ENCODE data around the gene ATP8A2. TPM values are rescaled to one million over a fixed set of nuclear protein-coding genes. Genes with fewer than 3 reads are reported as not detected.

The ATP8A2 gene
- total and polyA plus RNA-seq, 4 donors = 0.01 to 0.08 (median 0.05) TPM; not detected in 1

DNA sequence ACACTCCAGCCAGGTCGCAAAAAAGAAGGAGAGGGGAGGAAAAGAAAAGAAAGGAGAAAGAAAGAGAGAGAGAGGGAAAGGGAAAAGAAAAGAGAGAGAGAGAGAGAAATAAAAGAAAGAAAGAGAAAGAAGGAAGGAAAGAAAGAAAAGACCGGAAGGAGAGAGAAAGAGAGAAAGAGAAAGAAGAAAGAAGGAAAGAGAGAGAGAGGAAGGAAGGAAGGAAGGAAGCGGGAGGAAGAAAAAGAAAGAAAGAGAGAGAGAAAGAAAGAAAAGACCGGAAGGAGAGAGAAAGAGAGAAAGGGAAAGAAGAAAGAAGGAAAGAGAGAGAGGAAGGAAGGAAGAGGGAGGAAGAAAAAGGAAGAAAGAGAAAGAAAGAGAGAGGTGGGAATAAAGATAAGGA, 359.3 kb downstream of the ATP8A2 start:
- Histone ChIP-seq H3K36me3 (ENCODE audit: control insufficient read depth in 4 of 4, insufficient read depth in 3 of 4, low read depth in 1 of 4, low read length in 3 of 4) (no peaks in the 10 kb centered on the region), H3K4me1 (ENCODE audit: control insufficient read depth in 4 of 4, insufficient read depth in 4 of 4, low read length in 3 of 4) (peaks cover 0 to 2% (median 0%) of the 10 kb centered on the region in 4 donors), H3K9me3 (ENCODE audit: control insufficient read depth in 4 of 4, low read length in 3 of 4) (no peaks in the 10 kb centered on the region), H3K4me3 (ENCODE audit: low read depth in 1 of 3, low read length in 3 of 3) (no peak overlapping the region), H3K27ac (ENCODE audit: low read depth in 1 of 2, low read length in 2 of 2) (no peak overlapping the region), H3K9ac (ENCODE audit: low read depth in 1 of 2, low read length in 2 of 2) (no peak overlapping the region), H3K27me3 (ENCODE audit: control insufficient read depth in 4 of 4, insufficient read depth in 4 of 4, low read length in 3 of 4) (peaks cover 0 to 2% (median 0%) of the 10 kb centered on the region in 4 donors)
- no peak for DNase-seq (ENCODE audit: low spot score)
- TF ChIP-seq ATF3 (IDR thresholded peaks at IDR 0.05) (no peak), EGR1 (IDR thresholded peaks at IDR 0.05; ENCODE audit: low read depth in 2 of 2) (no peak), HNF4G (IDR thresholded peaks at IDR 0.05) (no peak), YY1 (IDR thresholded peaks at IDR 0.05) (no peak), JUND (IDR thresholded peaks at IDR 0.05) (no peak), RXRA (IDR thresholded peaks at IDR 0.05) (no peak), CTCF (IDR thresholded peaks at IDR 0.05; ENCODE audit: low read depth, low read length, missing input control) (no peak), MAX (IDR thresholded peaks at IDR 0.05) (no peak)
- TF ChIP-seq, protein P1, sequence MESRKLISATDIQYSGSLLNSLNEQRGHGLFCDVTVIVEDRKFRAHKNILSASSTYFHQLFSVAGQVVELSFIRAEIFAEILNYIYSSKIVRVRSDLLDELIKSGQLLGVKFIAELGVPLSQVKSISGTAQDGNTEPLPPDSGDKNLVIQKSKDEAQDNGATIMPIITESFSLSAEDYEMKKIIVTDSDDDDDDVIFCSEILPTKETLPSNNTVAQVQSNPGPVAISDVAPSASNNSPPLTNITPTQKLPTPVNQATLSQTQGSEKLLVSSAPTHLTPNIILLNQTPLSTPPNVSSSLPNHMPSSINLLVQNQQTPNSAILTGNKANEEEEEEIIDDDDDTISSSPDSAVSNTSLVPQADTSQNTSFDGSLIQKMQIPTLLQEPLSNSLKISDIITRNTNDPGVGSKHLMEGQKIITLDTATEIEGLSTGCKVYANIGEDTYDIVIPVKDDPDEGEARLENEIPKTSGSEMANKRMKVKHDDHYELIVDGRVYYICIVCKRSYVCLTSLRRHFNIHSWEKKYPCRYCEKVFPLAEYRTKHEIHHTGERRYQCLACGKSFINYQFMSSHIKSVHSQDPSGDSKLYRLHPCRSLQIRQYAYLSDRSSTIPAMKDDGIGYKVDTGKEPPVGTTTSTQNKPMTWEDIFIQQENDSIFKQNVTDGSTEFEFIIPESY (IDR thresholded peaks at IDR 0.05) = no peak
- 77% methylated on average over 4 of the region's 4 CpGs for WGBS

GRCh38 chr13:25731536-25731935, 359.8 kb downstream of the ATP8A2 start:
- H3K4me1 ChIP-seq (ENCODE audit: control insufficient read depth in 4 of 4, insufficient read depth in 4 of 4, low read length in 3 of 4) = peaks cover 0 to 2% (median 0%) of the 10 kb centered on the region in 4 donors
- no peaks in the 10 kb centered on the region for H3K9me3 ChIP-seq (ENCODE audit: control insufficient read depth in 4 of 4, low read length in 3 of 4)
- DNase-seq (ENCODE audit: low spot score) = no peak
- TF ChIP-seq CTCF (IDR thresholded peaks at IDR 0.05; ENCODE audit: low read depth, low read length, missing input control) = no peak
- TF ChIP-seq JUND (IDR thresholded peaks at IDR 0.05) = no peak
- TF ChIP-seq SP1 (IDR thresholded peaks at IDR 0.05) = no peak
- TF ChIP-seq FOXA2 (IDR thresholded peaks at IDR 0.05) = no peak
- WGBS = 90% methylated on average over 4 of the region's 4 CpGs
- no peak overlapping the region for H3K9ac ChIP-seq (ENCODE audit: low read depth in 1 of 2, low read length in 2 of 2)
- no peak overlapping the region for H3K27ac ChIP-seq (ENCODE audit: low read depth in 1 of 2, low read length in 2 of 2)
- peaks cover 0 to 2% (median 0%) of the 10 kb centered on the region in 4 donors for H3K27me3 ChIP-seq (ENCODE audit: control insufficient read depth in 4 of 4, insufficient read depth in 4 of 4, low read length in 3 of 4)
- no peaks in the 10 kb centered on the region for H3K36me3 ChIP-seq (ENCODE audit: control insufficient read depth in 4 of 4, insufficient read depth in 3 of 4, low read depth in 1 of 4, low read length in 3 of 4)
- H3K4me3 ChIP-seq (ENCODE audit: low read depth in 1 of 3, low read length in 3 of 3) = no peak overlapping the region

Data from liver (tissue), 9 donors.